GM18517 (cell line): ENCODE data around the gene DECR2.

Experiments
- ATAC-seq: cut with Tn5 transposase; IDR thresholded peaks from one replicate; pipeline ENCODE4 v1.9.1; 2021; ENCODE audit warnings: mild to moderate bottlenecking, moderate library complexity; ENCODE audit not compliant: unreplicated experiment

Gene DECR2

DNA sequence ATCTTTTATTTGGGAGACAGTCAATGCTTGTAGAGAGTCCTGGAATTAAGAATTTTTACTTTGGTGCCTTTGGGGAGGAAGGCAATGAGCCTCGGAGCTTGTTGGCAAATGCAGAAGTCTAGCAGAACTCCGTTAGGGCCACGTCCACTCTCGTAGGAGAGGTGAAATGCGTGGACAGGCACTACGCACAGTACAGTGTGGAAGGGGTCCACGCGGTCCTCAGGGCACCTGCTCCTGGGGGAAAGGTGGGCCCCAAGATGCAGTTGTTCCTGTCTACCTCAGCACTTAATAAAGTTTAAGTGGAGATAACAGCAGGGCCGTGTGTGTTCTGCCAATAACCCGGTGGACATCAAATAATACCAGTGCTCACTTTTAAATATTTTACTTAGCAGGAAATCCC is 25.6 kb downstream of the DECR2 start:
- ATAC-seq = no peak

DNA sequence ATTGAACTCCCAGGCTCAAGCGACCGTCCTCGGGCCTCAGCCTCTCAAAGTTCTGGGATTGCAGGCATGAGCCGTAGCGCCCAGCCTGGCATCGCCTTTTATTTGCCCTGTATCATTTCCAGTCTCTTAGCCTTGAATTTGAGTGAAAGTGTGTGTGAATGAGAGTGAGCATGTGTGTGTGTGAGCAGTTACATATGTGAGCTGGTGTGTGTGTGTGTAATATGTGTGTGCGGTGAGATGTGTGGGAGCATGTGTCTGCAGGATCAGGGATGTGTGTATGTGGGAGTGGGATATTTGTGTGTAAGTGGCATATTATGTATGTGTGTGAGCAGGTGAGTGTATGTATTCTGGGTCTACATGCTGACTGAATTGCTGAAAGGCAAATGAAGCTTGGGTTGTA is 29.2 kb downstream of the DECR2 start:
- no peak for ATAC-seq

DNA sequence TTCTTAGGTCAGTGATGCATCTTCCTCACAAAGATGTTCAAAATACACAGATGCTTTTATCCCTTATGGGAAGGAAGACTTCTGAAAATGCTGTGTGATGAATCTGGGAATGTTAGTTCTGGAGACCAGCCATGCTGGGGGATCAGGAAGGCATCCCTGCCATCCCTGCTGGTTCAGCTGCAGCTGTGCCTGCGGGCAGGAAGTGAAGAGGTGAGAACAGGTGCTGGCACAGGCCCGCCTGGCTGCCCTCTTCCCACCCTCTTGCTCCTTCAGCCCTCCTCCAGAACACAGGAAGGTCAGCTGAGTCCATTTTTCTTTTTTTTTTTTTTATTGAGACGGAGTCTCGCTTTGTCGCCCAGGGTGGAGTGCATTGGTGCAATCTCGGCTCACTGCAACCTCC is 38.9 kb downstream of the DECR2 start:
- no peak for ATAC-seq

DNA sequence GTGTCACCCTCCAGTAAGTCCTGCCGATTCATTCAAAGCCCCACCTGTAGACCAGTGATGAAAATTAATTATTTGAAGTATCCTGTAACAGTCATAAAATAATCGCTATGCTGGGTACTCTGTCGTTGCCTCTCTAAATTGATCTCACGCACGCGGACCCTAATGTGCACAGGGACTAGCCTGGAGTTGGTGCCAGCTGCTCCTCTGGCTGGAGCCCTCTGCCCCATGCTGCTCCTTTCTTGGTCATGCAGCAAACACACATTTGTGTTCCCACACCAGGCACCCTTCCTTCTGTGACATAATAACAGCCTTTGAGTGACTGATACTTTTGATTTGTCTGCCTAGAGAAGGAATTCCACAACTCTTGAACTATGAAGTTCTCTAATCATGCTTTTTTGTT is 39.8 kb downstream of the DECR2 start:
- ATAC-seq = no peak

DNA sequence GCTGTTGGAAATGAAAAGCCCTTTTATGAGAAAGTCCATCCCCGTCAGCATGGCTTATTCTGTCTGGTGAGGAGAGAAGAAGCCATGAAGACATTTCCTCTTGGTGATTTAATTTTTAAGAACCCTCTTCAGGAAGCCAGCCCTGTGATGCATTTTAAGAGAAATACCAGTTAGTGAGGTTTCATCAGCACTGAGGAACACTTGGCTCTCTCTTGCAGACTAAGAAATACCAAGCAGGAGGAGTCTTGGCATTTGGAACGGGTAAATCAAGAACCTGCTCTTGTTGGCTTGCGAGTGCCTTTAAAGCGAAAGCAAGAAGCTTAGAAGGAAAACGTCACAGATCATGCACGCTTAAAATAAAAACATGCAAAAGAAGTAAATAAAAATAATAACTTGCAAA is 41.3 kb downstream of the DECR2 start:
- no peak for ATAC-seq

DNA sequence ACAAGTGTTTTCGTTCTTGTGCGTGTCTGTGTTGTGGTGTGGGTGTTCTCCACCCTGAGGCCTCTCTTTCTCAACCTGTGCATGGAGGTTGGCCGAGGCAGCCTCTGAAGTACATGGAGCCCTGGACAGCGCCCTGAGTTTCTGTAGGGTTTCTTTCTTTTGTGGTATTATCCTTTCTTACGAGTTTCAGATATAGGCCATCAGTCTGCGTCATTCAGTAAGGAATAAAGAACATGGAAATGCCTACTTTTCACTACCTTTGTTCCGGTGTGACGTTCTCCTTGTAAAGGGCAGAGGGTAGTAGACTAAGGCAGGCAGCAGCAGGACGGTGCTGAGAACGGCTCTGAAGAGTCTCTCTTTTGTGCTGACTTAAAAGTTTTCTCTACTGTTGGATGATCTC is 42.3 kb downstream of the DECR2 start:
- ATAC-seq = no peak

DNA sequence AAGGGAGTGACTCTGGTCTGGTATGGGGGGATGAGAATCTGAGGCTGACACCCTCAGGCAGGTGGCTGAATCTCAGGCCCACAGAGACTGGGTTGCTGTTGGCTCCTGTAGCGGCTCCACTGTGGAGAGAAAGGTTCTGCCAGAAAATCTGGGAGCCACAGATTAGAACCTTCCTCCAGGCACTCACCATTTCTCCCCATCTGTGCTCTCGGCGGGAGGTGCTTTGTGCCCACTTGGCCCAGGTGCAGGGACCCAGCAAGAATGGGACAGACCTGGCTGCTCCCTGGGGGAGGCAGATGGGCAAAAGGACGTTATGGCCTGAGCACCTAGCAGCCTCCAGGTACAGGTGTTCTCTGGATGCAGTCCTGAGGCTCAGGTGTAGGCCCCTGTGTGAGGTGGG is 43.9 kb downstream of the DECR2 start:
- no peak for ATAC-seq

DNA sequence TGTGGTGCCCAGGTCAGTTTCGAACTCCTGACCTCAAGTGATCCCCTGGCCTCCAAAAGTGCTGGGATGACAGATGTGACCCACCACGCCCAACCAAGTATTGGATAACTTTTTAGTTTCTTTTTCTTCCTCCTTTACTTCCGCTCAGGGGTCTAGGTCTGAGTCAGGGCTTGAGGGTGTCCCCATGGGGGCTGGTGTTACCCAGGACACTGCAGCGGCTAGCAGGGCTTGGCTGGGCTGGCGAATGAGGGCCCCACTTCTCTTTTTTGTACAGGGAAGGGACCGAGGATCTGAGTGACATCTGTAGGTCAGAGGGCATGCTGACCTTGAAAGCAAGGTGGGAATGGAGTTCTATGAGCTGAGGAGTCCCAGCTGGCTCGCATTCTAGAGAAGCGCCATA is 48.7 kb downstream of the DECR2 start:
- no peak for ATAC-seq

DNA sequence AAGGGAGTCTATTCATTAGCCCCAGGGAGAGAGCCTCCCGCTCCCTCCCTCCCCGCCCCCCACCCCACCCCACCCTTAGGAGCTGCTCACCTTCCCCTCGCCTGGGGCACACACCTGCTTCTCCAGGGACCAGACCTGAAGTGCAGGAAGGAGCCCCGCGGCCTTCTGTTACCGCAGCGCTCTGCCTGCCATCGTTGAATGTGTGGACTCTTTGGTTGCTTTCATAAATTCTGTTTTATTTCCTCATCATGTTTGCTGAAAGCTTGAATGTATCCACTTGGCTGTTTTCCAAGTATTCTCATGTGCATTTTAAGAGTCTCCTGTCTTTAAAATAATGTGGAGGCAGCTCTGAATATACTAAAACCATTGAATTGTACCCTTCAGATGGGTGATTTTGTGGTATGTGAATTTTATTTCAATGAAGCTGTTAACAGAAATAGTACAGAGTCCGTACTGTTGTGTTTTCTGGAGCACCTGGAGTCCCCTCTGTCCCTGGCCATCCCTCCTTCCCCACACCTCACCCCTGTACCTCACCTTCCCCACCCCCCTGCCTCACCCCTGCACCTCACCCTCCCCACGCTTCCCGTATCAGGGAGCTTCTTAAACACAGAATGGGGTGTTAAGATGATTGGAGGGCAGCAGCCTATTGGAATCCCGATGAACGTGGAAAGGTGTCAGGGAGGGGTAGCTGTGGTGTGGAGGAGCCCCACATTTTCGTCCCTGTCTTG is 49.3 kb downstream of the DECR2 start:
- ATAC-seq = no peak

DNA sequence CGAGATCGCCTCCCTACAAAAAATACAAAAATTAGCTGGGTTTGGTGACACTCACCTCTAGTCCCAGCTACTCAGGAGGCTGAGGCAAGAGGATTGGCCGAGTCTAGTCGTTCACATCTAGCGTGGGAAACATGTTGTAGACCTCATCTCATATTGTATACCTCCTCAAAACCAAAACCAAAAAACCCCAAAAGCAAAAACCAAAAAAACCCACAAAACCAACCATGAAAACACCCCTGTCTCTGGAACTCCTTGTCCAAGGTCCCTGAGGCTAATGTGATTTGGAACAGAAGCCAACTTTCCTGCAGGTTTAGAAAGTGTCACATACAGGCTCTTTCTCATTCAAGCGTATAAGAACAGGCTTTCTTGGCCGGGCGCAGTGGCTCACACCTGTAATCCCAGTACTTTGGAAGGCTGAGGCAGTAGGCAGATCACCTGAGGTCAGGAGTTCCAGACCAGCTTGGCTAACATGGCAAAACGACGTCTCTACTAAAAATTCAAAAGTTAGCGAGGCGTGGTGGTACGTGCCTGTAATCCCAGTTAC is 52.8 kb downstream of the DECR2 start:
- no peak for ATAC-seq

DNA sequence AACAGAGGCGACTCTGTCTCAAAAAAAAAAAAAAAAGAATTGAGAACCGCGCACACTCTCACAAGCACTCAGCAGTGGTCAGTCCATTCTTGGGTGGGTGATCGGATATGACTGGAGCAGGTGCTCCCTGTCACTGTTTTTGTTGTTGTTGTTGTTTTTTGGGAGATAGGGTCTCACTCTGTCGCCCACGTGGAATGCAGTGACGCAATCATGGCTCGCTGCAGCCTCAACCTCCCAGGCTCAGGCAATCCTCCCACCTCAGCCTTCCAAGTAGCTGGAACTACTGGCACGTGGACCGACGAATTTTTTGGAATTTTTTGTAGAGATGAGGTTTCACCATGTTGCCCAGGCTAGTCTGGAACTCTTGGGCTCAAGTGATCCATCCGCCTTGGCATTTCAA is 53.8 kb downstream of the DECR2 start:
- ATAC-seq = no peak

DNA sequence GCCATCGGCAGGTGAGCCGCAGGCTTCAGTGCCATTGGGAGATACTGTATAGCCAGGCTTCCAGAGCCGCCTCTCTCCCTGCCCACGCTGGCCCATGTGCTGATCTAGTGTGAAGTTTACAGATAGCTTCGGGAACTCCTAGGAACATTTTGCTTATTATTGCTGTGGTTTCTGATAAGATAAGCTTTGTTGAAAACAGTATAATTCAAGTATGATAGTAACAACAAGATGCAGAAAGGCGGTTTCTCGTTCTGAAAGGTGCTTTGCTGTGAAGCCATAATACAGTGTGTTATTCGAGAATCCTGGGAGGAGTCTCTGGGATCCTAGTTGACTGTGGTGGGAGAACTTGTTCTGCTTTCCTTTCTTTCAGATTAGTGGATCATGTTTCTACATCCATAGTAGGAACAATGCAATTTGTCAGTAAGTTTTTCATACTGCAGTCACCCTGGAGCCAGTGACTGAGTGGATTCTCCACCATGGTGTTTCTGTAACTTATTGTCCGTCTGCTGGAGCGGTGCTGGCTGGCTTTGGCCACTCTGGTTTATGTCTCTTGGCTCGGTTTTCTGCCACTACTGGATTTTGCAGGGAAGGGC is 55.3 kb downstream of the DECR2 start:
- ATAC-seq = no peak

DNA sequence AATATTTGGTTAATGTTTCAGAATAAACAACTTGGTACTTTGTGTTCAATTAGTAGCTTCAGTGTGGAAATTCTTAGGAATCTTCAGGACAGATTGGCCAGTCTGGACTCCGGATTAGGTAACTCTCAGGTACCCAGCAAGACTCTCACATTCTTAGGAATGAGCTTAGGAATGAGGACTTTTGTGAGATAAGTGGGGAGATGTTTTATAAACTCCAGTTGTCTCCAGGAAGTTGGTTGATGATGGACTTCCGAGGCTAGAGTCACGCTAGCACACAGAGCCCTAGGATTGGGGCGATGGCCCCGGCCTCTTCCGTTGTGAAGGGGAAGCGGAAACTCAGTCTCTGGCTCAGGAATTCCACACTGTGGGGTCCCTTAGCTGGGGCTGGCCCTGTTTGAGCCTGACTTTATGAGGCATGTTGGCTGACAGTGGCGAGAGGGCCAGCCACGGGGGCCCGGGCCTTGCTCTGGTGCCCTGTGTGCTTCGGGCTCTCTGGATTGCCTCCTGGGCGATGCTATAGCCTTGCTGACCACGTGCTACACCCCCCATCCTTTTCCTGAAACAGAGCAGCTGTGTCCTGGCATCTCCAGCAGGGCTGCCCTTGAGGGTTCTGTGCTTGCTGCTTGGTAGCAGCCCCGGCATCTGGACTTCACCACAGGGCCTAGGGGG is 56.2 kb downstream of the DECR2 start:
- no peak for ATAC-seq

DNA sequence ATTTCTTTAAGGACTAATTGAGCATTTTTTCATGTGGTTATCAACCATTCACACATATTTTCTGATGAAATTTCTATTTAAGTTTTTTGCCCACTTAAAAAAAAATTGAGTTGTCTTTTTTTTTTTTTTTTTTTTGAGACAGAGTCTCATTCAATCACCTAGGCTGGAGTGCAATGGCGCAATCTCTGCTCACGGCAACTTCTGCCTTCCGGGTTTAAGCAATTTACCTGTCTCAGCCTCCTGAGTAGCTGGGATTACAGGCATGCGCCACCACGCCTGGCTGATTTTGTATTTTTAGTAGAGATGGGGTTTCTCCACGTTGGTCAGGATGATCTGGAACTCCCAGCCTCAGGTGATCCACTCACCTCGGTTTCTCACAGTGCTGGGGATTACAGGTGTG is 58.1 kb downstream of the DECR2 start:
- ATAC-seq = no peak

DNA sequence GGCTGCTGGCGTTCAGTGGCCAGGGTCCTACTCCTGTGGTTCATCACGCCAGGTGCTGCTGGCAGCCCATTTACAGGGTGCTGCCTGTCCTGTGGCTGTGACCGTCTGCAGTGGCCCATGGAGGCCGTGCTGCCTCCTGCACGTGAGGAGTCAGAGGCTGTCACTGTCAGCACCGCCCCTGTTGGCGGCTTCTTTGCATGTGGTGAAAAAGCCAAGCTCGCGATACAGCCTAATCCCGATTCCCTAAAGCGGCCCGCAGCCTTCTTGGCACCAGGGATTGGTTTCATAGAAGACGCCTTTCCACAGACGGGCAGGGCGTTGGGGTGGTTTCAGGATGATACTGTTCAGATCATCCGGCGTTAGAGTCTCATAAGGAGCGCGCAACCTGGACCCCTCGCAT is 59.1 kb downstream of the DECR2 start:
- ATAC-seq = no peak
